ENCODE results near the gene ZSWIM1.
"Not testable (repeated sequence)": the region's sequence is repeated elsewhere in the genome, so short reads cannot be mapped to it uniquely, and the experiment has no call there.

The ZSWIM1 gene

DNA sequence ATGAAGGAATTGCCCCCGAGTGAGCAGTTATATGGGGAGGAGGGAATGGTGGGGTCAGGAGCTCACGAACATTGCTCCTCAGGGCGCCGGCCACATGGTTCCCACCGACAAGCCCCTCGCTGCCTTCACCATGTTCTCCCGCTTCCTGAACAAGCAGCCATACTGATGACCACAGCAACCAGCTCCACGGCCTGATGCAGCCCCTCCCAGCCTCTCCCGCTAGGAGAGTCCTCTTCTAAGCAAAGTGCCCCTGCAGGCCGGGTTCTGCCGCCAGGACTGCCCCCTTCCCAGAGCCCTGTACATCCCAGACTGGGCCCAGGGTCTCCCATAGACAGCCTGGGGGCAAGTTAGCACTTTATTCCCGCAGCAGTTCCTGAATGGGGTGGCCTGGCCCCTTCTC lies 17.3 kb downstream of the ZSWIM1 start:
- Histone ChIP-seq H3K4me3 (ENCODE audit: low read depth, low read length) (no peak overlapping the region), H3K27ac (no peak overlapping the region), H3K27me3 (ENCODE audit: insufficient read depth, low read depth, severe bottlenecking) (no peaks in the 10 kb centered on the region), H3K36me3 (peaks cover 61% of the 10 kb centered on the region), H3K9me3 (ENCODE audit: severe bottlenecking) (no peaks in the 10 kb centered on the region)
- no peak for DNase-seq
- TF ChIP-seq CTCF (IDR thresholded peaks at IDR 0.05; ENCODE audit: low read depth, low read length), result no peak

- Histone ChIP-seq H3K36me3 (peaks cover 53% of the 10 kb centered on the region), H3K9me3 (ENCODE audit: severe bottlenecking) (no peaks in the 10 kb centered on the region), H3K4me3 (ENCODE audit: low read depth, low read length) (no peak overlapping the region), H3K27ac (no peak overlapping the region), H3K27me3 (ENCODE audit: insufficient read depth, low read depth, severe bottlenecking) (no peaks in the 10 kb centered on the region)
- no peak for DNase-seq
- TF ChIP-seq CTCF (IDR thresholded peaks at IDR 0.05; ENCODE audit: low read depth, low read length), result no peak
These were observed 18.2 kb downstream of the ZSWIM1 start for GRCh38 chr20:45899046-45899835.

DNA sequence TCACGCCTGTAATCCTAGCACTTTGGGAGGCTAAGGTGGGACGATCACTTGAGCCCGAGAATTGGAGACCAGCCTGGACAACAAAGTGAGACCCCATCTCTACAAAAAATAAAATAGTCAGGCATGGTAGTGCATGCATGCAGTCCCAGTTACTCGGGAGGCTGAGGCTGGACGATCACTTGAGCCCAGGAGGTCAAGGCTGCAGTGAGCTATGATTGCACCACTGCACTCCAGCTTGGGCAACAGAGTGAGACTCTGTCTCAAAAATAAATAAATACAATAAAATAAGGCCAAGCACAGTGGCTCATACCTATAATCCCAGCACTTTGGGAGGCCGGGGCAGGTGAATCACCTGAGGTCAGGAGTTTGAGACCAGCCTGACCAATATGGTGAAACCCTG lies 20.3 kb downstream of the ZSWIM1 start:
- H3K27ac ChIP-seq; H3K27me3 ChIP-seq (ENCODE audit: insufficient read depth, low read depth, severe bottlenecking); H3K9me3 ChIP-seq (ENCODE audit: severe bottlenecking); DNase-seq; H3K4me3 ChIP-seq (ENCODE audit: low read depth, low read length): not testable (repeated sequence)
- peaks cover 36% of the 10 kb centered on the region for H3K36me3 ChIP-seq

DNA sequence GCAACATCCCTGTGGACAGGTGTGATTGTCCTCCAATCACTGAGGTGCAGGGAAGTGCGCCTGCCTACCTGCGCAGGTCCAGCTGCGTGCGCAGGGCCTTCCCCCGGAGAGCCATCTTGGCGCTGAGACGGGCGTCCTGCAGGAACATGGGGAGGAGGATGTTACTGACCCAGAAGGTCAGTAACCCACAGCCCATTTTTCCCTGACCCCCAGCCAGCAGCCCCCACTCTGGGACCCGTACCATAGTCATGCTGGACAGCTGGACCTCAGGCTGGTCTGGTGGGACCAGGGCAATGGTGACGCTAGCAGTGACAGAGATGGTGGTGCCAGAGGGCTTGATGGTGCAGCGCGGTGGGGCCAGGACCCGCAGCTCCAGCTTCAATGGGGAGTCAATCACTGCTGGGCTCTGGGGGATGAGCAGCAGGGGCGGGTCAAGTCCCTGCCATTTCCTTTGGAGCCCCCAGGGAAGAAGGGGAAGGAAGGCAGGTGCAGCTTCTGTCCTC lies 21.2 kb downstream of the ZSWIM1 start:
- Histone ChIP-seq H3K27me3 (ENCODE audit: insufficient read depth, low read depth, severe bottlenecking) (no peaks in the 10 kb centered on the region), H3K36me3 (peaks cover 29% of the 10 kb centered on the region), H3K9me3 (ENCODE audit: severe bottlenecking) (no peaks in the 10 kb centered on the region), H3K4me3 (ENCODE audit: low read depth, low read length) (no peak overlapping the region), H3K27ac (no peak overlapping the region)
- no peak for DNase-seq
- TF ChIP-seq CTCF (IDR thresholded peaks at IDR 0.05; ENCODE audit: low read depth, low read length), result no peak

DNA sequence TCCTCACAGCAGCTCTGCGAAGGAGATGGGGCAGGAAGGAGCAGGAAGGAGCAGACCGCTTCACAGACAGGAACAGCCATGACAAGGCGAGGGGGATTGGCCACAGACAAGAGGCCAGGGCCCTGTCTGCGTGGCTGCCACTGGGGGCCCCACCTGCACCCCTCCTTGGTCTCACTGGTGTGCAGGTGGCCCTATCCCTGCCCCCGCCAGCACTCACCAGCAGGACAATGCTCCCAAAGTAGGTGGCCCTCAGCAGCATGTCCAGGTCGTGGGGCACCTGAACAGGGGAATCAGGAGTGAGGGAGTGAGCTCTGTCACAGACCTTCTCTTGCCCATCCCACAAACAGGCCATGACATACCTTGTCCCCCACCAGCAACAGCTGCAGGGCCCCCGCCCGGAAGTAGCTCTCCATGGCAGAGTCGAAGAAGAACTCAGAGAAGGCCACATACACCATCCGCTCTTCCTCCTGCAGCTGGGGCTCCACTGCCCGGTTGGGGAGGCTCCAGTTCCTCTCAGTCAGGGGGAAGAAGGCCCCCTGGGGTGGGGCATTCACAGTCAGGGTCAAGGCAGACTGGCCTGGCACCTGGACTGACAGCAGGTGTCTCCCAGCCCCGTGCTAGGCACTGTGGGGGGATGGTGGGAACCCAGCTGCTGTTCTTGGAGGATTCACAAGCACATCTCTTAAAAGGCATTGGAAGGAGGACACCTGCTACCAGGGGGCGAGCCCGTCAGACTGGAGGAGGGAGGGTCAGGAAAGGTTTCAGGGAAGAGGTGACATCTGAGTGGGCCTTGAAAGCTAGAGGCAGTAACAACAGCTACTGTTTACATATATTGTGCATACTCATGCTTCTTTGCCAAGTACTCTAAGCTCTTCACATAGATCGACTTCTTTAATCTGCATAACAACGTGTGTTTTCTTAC lies 23.8 kb downstream of the ZSWIM1 start:
- Histone ChIP-seq H3K36me3 (peaks cover 13% of the 10 kb centered on the region), H3K27ac (no peak overlapping the region), H3K9me3 (ENCODE audit: severe bottlenecking) (no peaks in the 10 kb centered on the region), H3K27me3 (ENCODE audit: insufficient read depth, low read depth, severe bottlenecking) (no peaks in the 10 kb centered on the region), H3K4me3 (ENCODE audit: low read depth, low read length) (no peak overlapping the region)
- DNase-seq, result no peak
- no peak for TF ChIP-seq CTCF (IDR thresholded peaks at IDR 0.05; ENCODE audit: low read depth, low read length)

DNA sequence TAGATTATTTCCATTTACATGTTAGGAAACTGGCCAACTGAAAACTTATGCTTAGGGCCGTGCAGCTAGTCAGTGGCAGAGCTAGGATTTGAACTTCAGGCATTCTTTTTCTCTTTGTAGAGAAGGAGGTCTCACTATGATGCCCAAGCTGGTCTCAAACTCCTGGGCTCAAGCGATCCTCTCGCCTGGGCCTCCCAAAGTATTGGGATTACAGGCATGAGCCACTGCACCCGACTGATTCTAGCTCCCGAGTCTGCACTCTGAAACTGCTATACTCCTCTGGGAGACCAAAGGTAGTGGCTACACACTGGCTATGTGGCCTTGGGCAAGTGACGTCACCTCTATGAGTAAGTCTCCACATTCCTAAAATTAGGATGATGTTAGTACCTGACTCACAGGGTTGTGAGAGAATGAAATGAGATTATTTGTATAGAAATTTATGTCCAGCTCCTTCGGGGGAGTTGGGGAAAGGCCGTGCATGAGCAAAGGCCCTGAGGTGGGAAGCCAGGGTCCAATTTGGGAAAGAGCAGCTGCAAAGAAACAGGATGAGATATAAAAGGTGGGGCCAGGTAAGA lies 24.6 kb downstream of the ZSWIM1 start:
- H3K4me3 ChIP-seq (ENCODE audit: low read depth, low read length), result no peak overlapping the region
- no peak for DNase-seq
- H3K9me3 ChIP-seq (ENCODE audit: severe bottlenecking), result no peaks in the 10 kb centered on the region
- H3K36me3 ChIP-seq, result peaks cover 9% of the 10 kb centered on the region
- no peak overlapping the region for H3K27ac ChIP-seq
- H3K27me3 ChIP-seq (ENCODE audit: insufficient read depth, low read depth, severe bottlenecking), result no peaks in the 10 kb centered on the region
- TF ChIP-seq CTCF (IDR thresholded peaks at IDR 0.05; ENCODE audit: low read depth, low read length), result no peak

Measured in WERI-Rb-1 (cell line).